Neural crest cell (in vitro differentiated cells): ENCODE measurements around the gene PAF1. TPM values are rescaled to one million over a fixed set of nuclear protein-coding genes. Genes with fewer than 3 reads are reported as not detected.

Experiments
- DNase-seq: peaks from one replicate; pipeline ENCODE4 v3.0.0; 2021; ENCODE audit warnings: low read depth, mixed read lengths, low spot score
- H3K27ac Mint-ChIP-seq: one replicate; pipeline ENCODE4 v1.8.0; 2021; ENCODE audit warnings: mild to moderate bottlenecking, mixed read lengths; ENCODE audit not compliant: unreplicated experiment
- H3K27me3 Mint-ChIP-seq: 2 replicates; pipeline ENCODE4 v1.8.0; 2021; ENCODE audit warnings: low read depth, mild to moderate bottlenecking, mixed read lengths
- H3K36me3 Mint-ChIP-seq: 2 replicates; pipeline ENCODE4 v1.8.0; 2021; ENCODE audit warnings: low read depth, mild to moderate bottlenecking, mixed read lengths
- H3K4me1 Mint-ChIP-seq: 2 replicates; pipeline ENCODE4 v1.8.0; 2021; ENCODE audit warnings: mixed read lengths
- H3K4me3 Mint-ChIP-seq: one replicate; pipeline ENCODE4 v1.8.0; 2021; ENCODE audit warnings: mild to moderate bottlenecking, mixed read lengths
- H3K9me3 Mint-ChIP-seq: 2 replicates; pipeline ENCODE4 v1.8.0; 2021; ENCODE audit warnings: mixed read lengths
- CTCF ChIP-seq: fragments of 200-600 bp; sonication (generic); conservative IDR thresholded peaks from 2 replicates; pipeline ENCODE4 v1.5.0; 2021; ENCODE audit warnings: antibody characterized with exemption, mild to moderate bottlenecking
- total RNA-seq: library from RNA; stranded (reverse); gene quantifications from 2 replicates; pipeline ENCODE4 v1.2.1, GENCODE V29; 2021

The PAF1 gene
- total RNA-seq, 1 donor from 2014 or later: 62.9 TPM

GRCh38 chr19:39406656-39407409 is 15.9 kb upstream of the PAF1 start, which contains the start of gene ZFP36:
ZFP36 (plus strand) TSS chr19:39406847; CDS start chr19:39406905, 58 bp downstream.
- H3K9me3 Mint-ChIP-seq: no peaks in the 10 kb centered on the region
- H3K27ac Mint-ChIP-seq: no peak within 1 kb of the TSS
- H3K27me3 Mint-ChIP-seq: peaks cover 33% of the 10 kb centered on the region
- H3K4me3 Mint-ChIP-seq: peak within 1 kb of the TSS; percentile 93
- peaks cover 45% of the 10 kb centered on the region for H3K4me1 Mint-ChIP-seq
- DNase-seq: peak; percentile 65
- H3K36me3 Mint-ChIP-seq: no peaks in the 10 kb centered on the region
- no peak for TF ChIP-seq CTCF

- peaks cover 45% of the 10 kb centered on the region for H3K4me1 Mint-ChIP-seq
- H3K36me3 Mint-ChIP-seq: no peaks in the 10 kb centered on the region
- peaks cover 27% of the 10 kb centered on the region for H3K27me3 Mint-ChIP-seq
- H3K9me3 Mint-ChIP-seq: no peaks in the 10 kb centered on the region
- DNase-seq: no peak
- peak overlapping the region; percentile 89 for H3K4me3 Mint-ChIP-seq
- TF ChIP-seq CTCF: no peak
- H3K27ac Mint-ChIP-seq: no peak overlapping the region
Measured at GRCh38 chr19:39405958-39406655, 15.2 kb upstream of the PAF1 start.

GRCh38 chr19:39405261-39405957 is 14.5 kb upstream of the PAF1 start:
- H3K27ac Mint-ChIP-seq: no peak overlapping the region
- no peaks in the 10 kb centered on the region for H3K36me3 Mint-ChIP-seq
- no peak for DNase-seq
- H3K9me3 Mint-ChIP-seq: no peaks in the 10 kb centered on the region
- H3K27me3 Mint-ChIP-seq: peaks cover 21% of the 10 kb centered on the region
- peak overlapping the region; percentile 89 for H3K4me3 Mint-ChIP-seq
- no peak for TF ChIP-seq CTCF
- H3K4me1 Mint-ChIP-seq: peaks cover 41% of the 10 kb centered on the region

- peaks cover 18% of the 10 kb centered on the region for H3K27me3 Mint-ChIP-seq
- peak overlapping the region; percentile 82 for H3K4me3 Mint-ChIP-seq
- no peak for TF ChIP-seq CTCF
- H3K4me1 Mint-ChIP-seq: peaks cover 33% of the 10 kb centered on the region
- peak overlapping the region; percentile 38 for H3K27ac Mint-ChIP-seq
- no peaks in the 10 kb centered on the region for H3K9me3 Mint-ChIP-seq
- DNase-seq: peak; percentile 46
- no peaks in the 10 kb centered on the region for H3K36me3 Mint-ChIP-seq
Measured at GRCh38 chr19:39403331-39404312, 12.7 kb upstream of the PAF1 start.
